MCF 10A (cell line): ENCODE data around the gene HBM. TPM values are rescaled to one million over a fixed set of nuclear protein-coding genes. Genes with fewer than 3 reads are reported as not detected.

ENCODE experiments used
- BruUV-seq: library from RNA; stranded (reverse); fragments of 400-500 nt; replicated peaks from 2 replicates; lab custom pipeline; 2021; lab: Mats Ljungman, UMichigan
- CTCF ChIA-PET: fragments of 300-600 bp; sonication (Branson Sonifier 250); formaldehyde crosslinking; extraction: SDS; loops from one replicate; lab custom pipeline; 2021; ENCODE audit warnings: antibody characterized with exemption, inconsistent platforms; lab: Yijun Ruan, JAX
- POLR2A ChIA-PET: fragments of 300-600, 350-650 bp; sonication (Branson Sonifier 250); formaldehyde crosslinking; extraction: SDS; loops from one replicate; lab custom pipeline; 2020; ENCODE audit warnings: antibody characterized with exemption, inconsistent platforms; lab: Yijun Ruan, JAX
- DNase-seq: peaks from one replicate; pipeline ENCODE4 v3.0.0-alpha.2; 2018; ENCODE audit not compliant: unreplicated experiment
- H3K27ac Mint-ChIP-seq: one replicate; pipeline ENCODE4 v1.8.0; 2022; ENCODE audit warnings: mild to moderate bottlenecking, low read depth, mixed read lengths; ENCODE audit not compliant: unreplicated experiment
- H3K27me3 Mint-ChIP-seq: one replicate; pipeline ENCODE4 v1.8.0; 2022; ENCODE audit warnings: mixed read lengths; ENCODE audit not compliant: insufficient read depth, unreplicated experiment
- H3K36me3 Mint-ChIP-seq: one replicate; pipeline ENCODE4 v1.8.0; 2022; ENCODE audit warnings: mild to moderate bottlenecking, moderate library complexity, mixed read lengths; ENCODE audit not compliant: insufficient read depth, unreplicated experiment
- H3K4me1 Mint-ChIP-seq: one replicate; pipeline ENCODE4 v1.8.0; 2022; ENCODE audit warnings: mixed read lengths; ENCODE audit not compliant: insufficient read depth, unreplicated experiment
- H3K4me3 Mint-ChIP-seq: one replicate; pipeline ENCODE4 v1.8.0; 2022; ENCODE audit warnings: mild to moderate bottlenecking, moderate library complexity, mixed read lengths; ENCODE audit not compliant: unreplicated experiment
- H3K9me3 Mint-ChIP-seq: one replicate; pipeline ENCODE4 v1.8.0; 2022; ENCODE audit warnings: mixed read lengths; ENCODE audit not compliant: unreplicated experiment
- intact Hi-C: fragments of 100-400 bp; cut with micrococcal nuclease; formaldehyde crosslinking; loops from 2 replicates; pipeline ENCODE4 v1.14.1; 2022
- total RNA-seq: library from RNA; stranded (reverse); gene quantifications from 2 replicates; pipeline ENCODE4 v1.2.3, GENCODE V29; 2022
- TF ChIP-seq, protein P1 (sequence below): fragments of 200-600 bp; IDR thresholded peaks from one replicate; pipeline ENCODE4 v1.8.0; 2022; ENCODE audit warnings: antibody characterized with exemption, mild to moderate bottlenecking; ENCODE audit not compliant: unreplicated experiment

Gene HBM
- total RNA-seq, 1 experiment from 2014 or later = not detected

DNA sequence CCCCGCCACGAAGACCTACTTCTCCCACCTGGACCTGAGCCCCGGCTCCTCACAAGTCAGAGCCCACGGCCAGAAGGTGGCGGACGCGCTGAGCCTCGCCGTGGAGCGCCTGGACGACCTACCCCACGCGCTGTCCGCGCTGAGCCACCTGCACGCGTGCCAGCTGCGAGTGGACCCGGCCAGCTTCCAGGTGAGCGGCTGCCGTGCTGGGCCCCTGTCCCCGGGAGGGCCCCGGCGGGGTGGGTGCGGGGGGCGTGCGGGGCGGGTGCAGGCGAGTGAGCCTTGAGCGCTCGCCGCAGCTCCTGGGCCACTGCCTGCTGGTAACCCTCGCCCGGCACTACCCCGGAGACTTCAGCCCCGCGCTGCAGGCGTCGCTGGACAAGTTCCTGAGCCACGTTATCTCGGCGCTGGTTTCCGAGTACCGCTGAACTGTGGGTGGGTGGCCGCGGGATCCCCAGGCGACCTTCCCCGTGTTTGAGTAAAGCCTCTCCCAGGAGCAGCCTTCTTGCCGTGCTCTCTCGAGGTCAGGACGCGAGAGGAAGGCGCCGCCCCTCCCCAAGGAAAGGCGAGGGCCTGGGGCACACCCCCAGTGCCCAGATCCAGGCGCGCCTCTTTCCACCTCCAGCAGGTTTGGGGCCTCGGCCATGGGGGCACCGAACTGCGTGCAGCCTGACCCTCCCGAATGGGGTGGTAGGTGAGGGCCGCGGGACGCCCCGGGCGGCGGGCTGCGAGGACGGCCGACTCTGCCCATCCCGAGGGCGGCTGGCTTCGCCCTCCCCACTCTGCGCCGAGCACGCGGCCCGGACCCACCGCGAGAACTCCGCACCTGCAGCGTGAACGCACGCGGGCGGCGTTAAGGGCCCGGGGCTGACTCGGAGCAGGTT is 15.1 kb downstream of the HBM start:
- TF ChIP-seq, protein P1, sequence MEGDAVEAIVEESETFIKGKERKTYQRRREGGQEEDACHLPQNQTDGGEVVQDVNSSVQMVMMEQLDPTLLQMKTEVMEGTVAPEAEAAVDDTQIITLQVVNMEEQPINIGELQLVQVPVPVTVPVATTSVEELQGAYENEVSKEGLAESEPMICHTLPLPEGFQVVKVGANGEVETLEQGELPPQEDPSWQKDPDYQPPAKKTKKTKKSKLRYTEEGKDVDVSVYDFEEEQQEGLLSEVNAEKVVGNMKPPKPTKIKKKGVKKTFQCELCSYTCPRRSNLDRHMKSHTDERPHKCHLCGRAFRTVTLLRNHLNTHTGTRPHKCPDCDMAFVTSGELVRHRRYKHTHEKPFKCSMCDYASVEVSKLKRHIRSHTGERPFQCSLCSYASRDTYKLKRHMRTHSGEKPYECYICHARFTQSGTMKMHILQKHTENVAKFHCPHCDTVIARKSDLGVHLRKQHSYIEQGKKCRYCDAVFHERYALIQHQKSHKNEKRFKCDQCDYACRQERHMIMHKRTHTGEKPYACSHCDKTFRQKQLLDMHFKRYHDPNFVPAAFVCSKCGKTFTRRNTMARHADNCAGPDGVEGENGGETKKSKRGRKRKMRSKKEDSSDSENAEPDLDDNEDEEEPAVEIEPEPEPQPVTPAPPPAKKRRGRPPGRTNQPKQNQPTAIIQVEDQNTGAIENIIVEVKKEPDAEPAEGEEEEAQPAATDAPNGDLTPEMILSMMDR = no peak
- Mint-ChIP-seq H3K36me3 (peaks cover 9% of the 10 kb centered on the region), H3K27me3 (peaks cover 11% of the 10 kb centered on the region), H3K9me3 (no peaks in the 10 kb centered on the region), H3K27ac (no peak overlapping the region), H3K4me3 (no peak overlapping the region), H3K4me1 (no peaks in the 10 kb centered on the region)
- peak; percentile 65 for DNase-seq
- ChIA-PET POLR2A (interaction anchor here (0.6 to 1.2 kb wide), 2 partner anchors 70 to 74 kb away, joined by 3 to 5 read pairs; no protein-coding TSS in a partner anchor), CTCF (interaction anchor here (0.5 to 4.7 kb wide), 22 partner anchors 10 to 158 kb away, joined by 3 to 27 read pairs (median 4); partner anchors contain the start of gene FAM234A)
- no TSS peak for BruUV-seq
- intact Hi-C loops = loop anchor here (1.0 kb wide), 2 partner anchors 74 to 116 kb away; no protein-coding TSS in a partner anchor

DNA sequence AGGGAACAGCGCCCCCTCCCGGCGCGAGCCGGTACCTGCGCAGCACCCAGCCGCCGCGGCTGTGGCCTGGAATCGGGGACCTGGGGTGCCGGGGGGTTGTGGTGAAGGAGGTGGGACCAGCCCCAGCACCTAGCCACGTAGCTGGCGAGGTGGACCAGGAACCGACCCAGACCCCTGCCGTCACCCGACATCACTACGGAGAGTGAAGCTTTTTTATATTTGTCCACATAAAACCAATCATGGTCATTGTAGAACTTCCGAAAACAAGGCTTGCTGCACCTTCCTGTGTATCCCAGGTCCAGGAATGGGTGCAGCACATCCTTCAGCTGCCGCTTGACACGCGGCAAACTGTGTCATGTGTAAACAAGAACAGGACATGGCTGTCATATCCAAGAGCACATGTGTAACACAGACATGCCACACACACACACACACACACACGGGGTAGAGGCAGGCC is 15.8 kb downstream of the HBM start:
- Mint-ChIP-seq H3K4me3 (no peak overlapping the region), H3K4me1 (no peaks in the 10 kb centered on the region), H3K9me3 (no peaks in the 10 kb centered on the region), H3K27me3 (peaks cover 11% of the 10 kb centered on the region), H3K36me3 (peaks cover 9% of the 10 kb centered on the region), H3K27ac (no peak overlapping the region)
- no peak for DNase-seq
- BruUV-seq = no TSS peak
- intact Hi-C loops = loop anchor here (1.0 kb wide), 2 partner anchors 74 to 116 kb away; no protein-coding TSS in a partner anchor
- TF ChIP-seq, protein P1 = peak; percentile 97
- ChIA-PET CTCF (interaction anchor here (0.6 to 4.7 kb wide), 20 partner anchors 11 to 158 kb away, joined by 3 to 27 read pairs (median 4); no protein-coding TSS in a partner anchor), POLR2A (interaction anchor here (0.6 to 1.2 kb wide), 2 partner anchors 71 to 74 kb away, joined by 3 to 5 read pairs; no protein-coding TSS in a partner anchor)

DNA sequence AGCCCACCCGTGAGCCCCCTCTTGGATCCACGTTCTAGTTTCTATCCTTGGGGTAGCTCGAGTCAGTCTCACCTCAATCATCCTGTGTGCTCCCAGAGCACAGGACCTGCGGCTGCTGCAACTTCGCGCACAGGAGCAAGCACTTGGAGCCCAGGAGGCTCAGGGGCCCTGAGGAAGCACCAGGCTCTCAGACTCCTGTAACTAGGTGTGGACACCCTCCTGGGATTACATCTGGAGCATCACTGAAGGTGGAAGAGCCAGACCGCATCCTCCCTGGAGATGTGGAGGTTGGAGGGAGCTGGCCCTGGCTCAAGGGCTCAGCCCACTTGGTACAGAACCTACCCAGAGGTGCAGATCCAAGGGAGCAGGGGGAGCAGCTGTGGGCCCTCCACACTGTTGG is 17.2 kb downstream of the HBM start:
- peaks cover 3% of the 10 kb centered on the region for H3K27me3 Mint-ChIP-seq
- CTCF ChIA-PET = interaction anchor here (0.7 to 4.7 kb wide), 2 partner anchors 76 to 116 kb away, joined by 3 to 27 read pairs; no protein-coding TSS in a partner anchor
- TF ChIP-seq, protein P1 = no peak
- no peak overlapping the region for H3K4me3 Mint-ChIP-seq
- H3K9me3 Mint-ChIP-seq = no peaks in the 10 kb centered on the region
- BruUV-seq = no TSS peak
- no peaks in the 10 kb centered on the region for H3K4me1 Mint-ChIP-seq
- H3K27ac Mint-ChIP-seq = no peak overlapping the region
- peaks cover 19% of the 10 kb centered on the region for H3K36me3 Mint-ChIP-seq
- DNase-seq = no peak
- POLR2A ChIA-PET = interaction anchor here (1.4 kb wide), 1 partner anchor 77 kb away, joined by 3 read pairs; no protein-coding TSS in a partner anchor
- intact Hi-C loops = no loop called here

DNA sequence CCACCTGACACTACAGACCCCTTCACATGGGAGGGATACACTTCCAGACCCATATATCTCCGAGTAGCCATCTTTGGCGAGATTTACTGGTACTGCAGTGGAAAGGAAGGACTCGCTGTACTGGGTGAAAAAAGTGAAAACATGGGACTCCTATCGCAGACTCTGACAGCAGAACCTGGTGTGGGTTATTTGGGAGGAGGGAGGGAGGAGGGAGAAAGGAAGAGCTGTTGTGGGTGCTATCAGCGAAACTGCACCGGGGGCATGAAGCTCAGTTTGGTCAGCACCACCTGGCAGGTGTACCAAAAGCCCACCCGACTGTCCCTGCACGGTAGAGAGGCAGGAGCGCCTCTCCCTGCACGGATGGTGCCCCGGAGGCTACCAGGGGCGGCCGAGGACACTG is 19.4 kb downstream of the HBM start:
- H3K4me3 Mint-ChIP-seq = no peak overlapping the region
- peaks cover 39% of the 10 kb centered on the region for H3K36me3 Mint-ChIP-seq
- intact Hi-C loops = no loop called here
- ChIA-PET CTCF (interaction anchor here (0.7 kb wide), 1 partner anchor 14 kb away, joined by 4 read pairs; no protein-coding TSS in a partner anchor), POLR2A (no interaction called here)
- H3K27me3 Mint-ChIP-seq = no peaks in the 10 kb centered on the region
- H3K27ac Mint-ChIP-seq = no peak overlapping the region
- no peaks in the 10 kb centered on the region for H3K9me3 Mint-ChIP-seq
- no peaks in the 10 kb centered on the region for H3K4me1 Mint-ChIP-seq
- no TSS peak for BruUV-seq
- TF ChIP-seq, protein P1 = no peak
- DNase-seq = no peak
